ENCODE data around the gene TCTA.
"Not testable (repeated sequence)": the region's sequence is repeated elsewhere in the genome, so short reads cannot be mapped to it uniquely, and the experiment has no call there.

- not testable (repeated sequence) for TF ChIP-seq CTCF (IDR thresholded peaks at IDR 0.05; ENCODE audit: borderline replicate concordance, extremely low read depth, low read length, poor library complexity, severe bottlenecking); EZH2 (IDR thresholded peaks at IDR 0.05; ENCODE audit: borderline replicate concordance, low read depth, low read length, severe bottlenecking)
Measured at GRCh38 chr3:49405570-49405969, 6.7 kb upstream of the TCTA start.

All from DND-41 (cell line).